ENCODE measurements around the gene PISD.

The PISD gene

GRCh38 chr22:31618057-31618456 lies 44.0 kb downstream of the PISD start:
- DNase-seq (ENCODE audit: low read depth) = no peak
- TF ChIP-seq POLR2A (IDR thresholded peaks at IDR 0.05; ENCODE audit: extremely low read depth, insufficient read length) = no peak
- TF ChIP-seq MYC (IDR thresholded peaks at IDR 0.05; ENCODE audit: low read depth, low read length) = no peak
- TF ChIP-seq MAX (IDR thresholded peaks at IDR 0.05; ENCODE audit: low read depth, low read length) = no peak
- TF ChIP-seq, protein P1, sequence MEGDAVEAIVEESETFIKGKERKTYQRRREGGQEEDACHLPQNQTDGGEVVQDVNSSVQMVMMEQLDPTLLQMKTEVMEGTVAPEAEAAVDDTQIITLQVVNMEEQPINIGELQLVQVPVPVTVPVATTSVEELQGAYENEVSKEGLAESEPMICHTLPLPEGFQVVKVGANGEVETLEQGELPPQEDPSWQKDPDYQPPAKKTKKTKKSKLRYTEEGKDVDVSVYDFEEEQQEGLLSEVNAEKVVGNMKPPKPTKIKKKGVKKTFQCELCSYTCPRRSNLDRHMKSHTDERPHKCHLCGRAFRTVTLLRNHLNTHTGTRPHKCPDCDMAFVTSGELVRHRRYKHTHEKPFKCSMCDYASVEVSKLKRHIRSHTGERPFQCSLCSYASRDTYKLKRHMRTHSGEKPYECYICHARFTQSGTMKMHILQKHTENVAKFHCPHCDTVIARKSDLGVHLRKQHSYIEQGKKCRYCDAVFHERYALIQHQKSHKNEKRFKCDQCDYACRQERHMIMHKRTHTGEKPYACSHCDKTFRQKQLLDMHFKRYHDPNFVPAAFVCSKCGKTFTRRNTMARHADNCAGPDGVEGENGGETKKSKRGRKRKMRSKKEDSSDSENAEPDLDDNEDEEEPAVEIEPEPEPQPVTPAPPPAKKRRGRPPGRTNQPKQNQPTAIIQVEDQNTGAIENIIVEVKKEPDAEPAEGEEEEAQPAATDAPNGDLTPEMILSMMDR (IDR thresholded peaks at IDR 0.05; ENCODE audit: low read depth, low read length) = no peak
- H3K4me3 ChIP-seq (ENCODE audit: low read depth, low read length) = no peak overlapping the region

GRCh38 chr22:31616315-31616980 lies 45.6 kb downstream of the PISD start:
- TF ChIP-seq, protein P1 (IDR thresholded peaks at IDR 0.05; ENCODE audit: low read depth, low read length) = no peak
- TF ChIP-seq POLR2A (IDR thresholded peaks at IDR 0.05; ENCODE audit: extremely low read depth, insufficient read length) = no peak
- TF ChIP-seq MAX (IDR thresholded peaks at IDR 0.05; ENCODE audit: low read depth, low read length) = 0 out of 2 replicates have a peak, but pooled peaks have one; percentile 6
- no peak for TF ChIP-seq MYC (IDR thresholded peaks at IDR 0.05; ENCODE audit: low read depth, low read length)
- peak; percentile 54 for DNase-seq (ENCODE audit: low read depth)
- H3K4me3 ChIP-seq (ENCODE audit: low read depth, low read length) = no peak overlapping the region

GRCh38 chr22:31615940-31616314 lies 46.1 kb downstream of the PISD start:
- no peak for TF ChIP-seq MAX (IDR thresholded peaks at IDR 0.05; ENCODE audit: low read depth, low read length)
- no peak overlapping the region for H3K4me3 ChIP-seq (ENCODE audit: low read depth, low read length)
- peak; percentile 57 for DNase-seq (ENCODE audit: low read depth)

GRCh38 chr22:31615491-31615860 lies 46.5 kb downstream of the PISD start:
- H3K4me3 ChIP-seq (ENCODE audit: low read depth, low read length) = no peak overlapping the region
- TF ChIP-seq MAX (IDR thresholded peaks at IDR 0.05; ENCODE audit: low read depth, low read length) (peak; percentile 82), MYC (IDR thresholded peaks at IDR 0.05; ENCODE audit: low read depth, low read length) (no peak)
- peak; percentile 28 for DNase-seq (ENCODE audit: low read depth)

DNA sequence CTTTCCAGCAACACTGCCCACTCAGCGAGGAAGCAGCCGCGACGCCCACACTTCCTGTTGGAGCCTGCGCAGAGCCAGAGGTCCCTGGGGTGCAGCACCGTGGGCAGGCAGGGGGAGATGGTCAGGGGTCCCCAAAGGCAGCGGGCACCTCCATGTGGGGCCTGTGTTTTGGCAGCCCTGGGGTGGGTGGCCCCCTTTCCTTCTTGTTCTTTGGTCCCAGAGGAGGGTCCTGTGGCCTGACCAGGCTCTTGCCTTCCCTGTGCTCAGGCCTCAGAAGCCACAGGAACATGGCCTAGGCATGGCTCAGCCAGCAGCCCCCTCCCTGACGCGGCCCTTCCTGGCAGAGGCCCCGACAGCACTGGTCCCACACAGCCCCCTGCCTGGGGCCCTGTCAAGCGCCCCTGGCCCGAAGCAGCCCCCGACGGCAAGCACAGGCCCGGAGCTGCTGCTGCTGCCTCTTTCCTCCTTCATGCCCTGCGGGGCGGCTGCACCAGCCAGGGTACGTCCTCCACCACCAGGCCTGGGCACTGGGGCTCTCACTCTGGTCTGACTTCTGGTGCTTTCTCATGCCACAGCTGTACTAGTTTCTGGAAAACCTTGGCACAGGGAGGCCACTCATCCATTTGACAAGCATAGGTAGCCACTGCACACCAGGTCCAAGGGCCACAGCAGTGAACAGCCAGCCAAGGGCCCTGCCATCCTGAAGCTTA lies 47.1 kb downstream of the PISD start:
- no peak overlapping the region for H3K4me3 ChIP-seq (ENCODE audit: low read depth, low read length)
- TF ChIP-seq, protein P1 (IDR thresholded peaks at IDR 0.05; ENCODE audit: low read depth, low read length) = no peak
- TF ChIP-seq POLR2A (IDR thresholded peaks at IDR 0.05; ENCODE audit: extremely low read depth, insufficient read length) (no peak), MYC (IDR thresholded peaks at IDR 0.05; ENCODE audit: low read depth, low read length) (no peak), MAX (IDR thresholded peaks at IDR 0.05; ENCODE audit: low read depth, low read length) (no peak)
- DNase-seq (ENCODE audit: low read depth) = peak; percentile 41

- no peak overlapping the region for H3K4me3 ChIP-seq (ENCODE audit: low read depth, low read length)
- TF ChIP-seq MYC (IDR thresholded peaks at IDR 0.05; ENCODE audit: low read depth, low read length) (no peak), POLR2A (IDR thresholded peaks at IDR 0.05; ENCODE audit: extremely low read depth, insufficient read length) (no peak), MAX (IDR thresholded peaks at IDR 0.05; ENCODE audit: low read depth, low read length) (no peak)
- TF ChIP-seq, protein P1 (IDR thresholded peaks at IDR 0.05; ENCODE audit: low read depth, low read length) = no peak
- DNase-seq (ENCODE audit: low read depth) = no peak
These were observed 48.1 kb downstream of the PISD start for GRCh38 chr22:31613904-31614296.

Data from NB4 (cell line).